ES-I3 (cell line): ENCODE measurements around the gene PALMD.

Experiments used
- H3K36me3 ChIP-seq: 2 replicates; pipeline ENCODE4 v1.6.1; 2013; ENCODE audit warnings: mild to moderate bottlenecking, low read length, control low read depth, moderate library complexity; ENCODE audit not compliant: insufficient read depth
- H3K4me1 ChIP-seq: 2 replicates; pipeline ENCODE4 v1.6.1; 2013; ENCODE audit warnings: mild to moderate bottlenecking, control low read depth, low read length; ENCODE audit not compliant: insufficient read depth
- H3K9ac ChIP-seq: 2 replicates; pipeline ENCODE4 v1.6.1; 2013; ENCODE audit warnings: low read depth, mild to moderate bottlenecking, low read length, moderate library complexity
- H3K9me3 ChIP-seq: 2 replicates; pipeline ENCODE4 v1.6.1; 2013; ENCODE audit warnings: mild to moderate bottlenecking, low read length, moderate library complexity; ENCODE audit not compliant: control insufficient read depth, insufficient read depth

Gene PALMD, protein sequence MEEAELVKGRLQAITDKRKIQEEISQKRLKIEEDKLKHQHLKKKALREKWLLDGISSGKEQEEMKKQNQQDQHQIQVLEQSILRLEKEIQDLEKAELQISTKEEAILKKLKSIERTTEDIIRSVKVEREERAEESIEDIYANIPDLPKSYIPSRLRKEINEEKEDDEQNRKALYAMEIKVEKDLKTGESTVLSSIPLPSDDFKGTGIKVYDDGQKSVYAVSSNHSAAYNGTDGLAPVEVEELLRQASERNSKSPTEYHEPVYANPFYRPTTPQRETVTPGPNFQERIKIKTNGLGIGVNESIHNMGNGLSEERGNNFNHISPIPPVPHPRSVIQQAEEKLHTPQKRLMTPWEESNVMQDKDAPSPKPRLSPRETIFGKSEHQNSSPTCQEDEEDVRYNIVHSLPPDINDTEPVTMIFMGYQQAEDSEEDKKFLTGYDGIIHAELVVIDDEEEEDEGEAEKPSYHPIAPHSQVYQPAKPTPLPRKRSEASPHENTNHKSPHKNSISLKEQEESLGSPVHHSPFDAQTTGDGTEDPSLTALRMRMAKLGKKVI

DNA sequence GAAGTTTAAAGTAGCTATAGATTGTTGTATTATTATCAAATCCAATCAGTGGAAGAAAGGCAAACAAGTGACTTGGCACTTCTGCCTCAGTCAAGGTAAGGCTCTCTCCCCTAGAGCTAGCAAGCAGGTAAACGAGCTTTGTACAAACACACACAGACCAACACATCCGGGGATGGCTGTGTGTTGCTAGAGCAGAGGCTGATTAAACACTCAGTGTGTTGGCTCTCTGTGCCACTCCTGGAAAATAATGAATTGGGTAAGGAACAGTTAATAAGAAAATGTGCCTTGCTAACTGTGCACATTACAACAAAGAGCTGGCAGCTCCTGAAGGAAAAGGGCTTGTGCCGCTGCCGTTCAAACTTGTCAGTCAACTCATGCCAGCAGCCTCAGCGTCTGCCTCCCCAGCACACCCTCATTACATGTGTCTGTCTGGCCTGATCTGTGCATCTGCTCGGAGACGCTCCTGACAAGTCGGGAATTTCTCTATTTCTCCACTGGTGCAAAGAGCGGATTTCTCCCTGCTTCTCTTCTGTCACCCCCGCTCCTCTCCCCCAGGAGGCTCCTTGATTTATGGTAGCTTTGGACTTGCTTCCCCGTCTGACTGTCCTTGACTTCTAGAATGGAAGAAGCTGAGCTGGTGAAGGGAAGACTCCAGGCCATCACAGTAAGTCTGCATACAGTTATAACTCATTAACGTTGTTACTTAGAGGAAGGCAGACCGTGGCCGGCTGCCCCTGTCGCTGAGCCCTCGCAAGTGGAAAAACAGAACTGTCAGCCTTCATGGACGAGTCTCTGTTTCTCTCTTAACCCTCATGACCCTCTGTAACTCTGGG, at the start of gene PALMD:
Gene PALMD (plus strand): TSS at position 415 of the 833 bp plus-strand sequence. CDS start 205 bp downstream, at position 620.
- Histone ChIP-seq H3K9me3 (no peaks in the 10 kb centered on the region), H3K4me1 (peaks cover 11% of the 10 kb centered on the region), H3K9ac (no peak within 1 kb of the TSS), H3K36me3 (no peaks in the 10 kb centered on the region)

DNA sequence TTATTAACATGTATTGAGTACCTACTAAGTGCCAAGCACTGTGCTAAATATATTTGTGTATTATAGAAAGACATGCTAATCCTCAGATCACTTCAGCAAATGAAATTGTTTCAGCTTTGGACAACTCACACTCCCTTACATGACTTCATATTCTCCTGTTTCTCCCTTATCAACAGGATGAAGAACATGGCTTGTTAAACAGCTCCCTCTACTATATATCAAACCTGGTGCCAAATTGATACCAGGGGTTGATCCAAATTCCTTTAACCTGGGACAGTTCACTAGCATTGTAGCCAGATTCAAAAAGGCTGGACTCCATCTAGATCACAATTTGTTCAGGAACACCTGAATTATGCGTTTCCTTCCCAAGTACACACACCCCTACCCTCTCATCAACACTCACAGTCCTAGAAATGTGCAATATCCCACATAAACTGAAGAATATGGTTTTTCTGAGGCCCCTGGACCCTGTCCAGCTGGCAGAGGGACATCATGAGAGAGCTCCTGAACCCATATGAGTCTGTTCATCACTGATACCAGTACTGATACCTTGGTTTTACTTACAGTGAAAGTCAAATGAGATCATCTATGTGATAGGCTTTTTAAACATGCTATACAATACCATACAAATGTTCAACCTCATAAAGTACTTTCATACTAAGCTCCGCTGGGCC, 47.0 kb upstream of the PALMD start:
- H3K4me1 ChIP-seq, result no peaks in the 10 kb centered on the region
- H3K36me3 ChIP-seq, result no peaks in the 10 kb centered on the region
- no peaks in the 10 kb centered on the region for H3K9me3 ChIP-seq
- H3K9ac ChIP-seq, result no peak overlapping the region

GRCh38 chr1:99599678-99600175, 46.2 kb upstream of the PALMD start:
- Histone ChIP-seq H3K4me1 (no peaks in the 10 kb centered on the region), H3K9me3 (no peaks in the 10 kb centered on the region), H3K36me3 (no peaks in the 10 kb centered on the region), H3K9ac (no peak overlapping the region)

DNA sequence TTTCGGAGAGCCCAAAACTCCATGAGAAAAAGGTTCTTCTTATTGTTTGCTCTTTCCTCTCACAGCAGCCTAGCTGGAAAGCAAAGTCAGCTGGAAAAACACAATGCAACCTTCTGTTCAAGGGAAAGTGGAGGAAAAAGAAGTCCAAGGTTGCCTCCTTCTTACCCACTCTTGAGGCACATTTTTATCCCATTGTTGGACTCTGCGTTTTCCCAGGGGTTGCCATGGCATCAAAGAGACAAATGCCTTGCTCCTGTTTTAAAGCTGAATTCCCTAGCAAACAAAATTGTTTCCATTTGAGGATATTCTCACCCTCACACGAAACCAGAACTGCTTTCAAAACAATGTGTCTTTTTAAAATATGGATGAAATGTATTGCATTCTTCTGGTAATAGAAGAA, 45.1 kb upstream of the PALMD start:
- H3K9ac ChIP-seq, result no peak overlapping the region
- H3K9me3 ChIP-seq, result no peaks in the 10 kb centered on the region
- H3K36me3 ChIP-seq, result no peaks in the 10 kb centered on the region
- H3K4me1 ChIP-seq, result no peaks in the 10 kb centered on the region

DNA sequence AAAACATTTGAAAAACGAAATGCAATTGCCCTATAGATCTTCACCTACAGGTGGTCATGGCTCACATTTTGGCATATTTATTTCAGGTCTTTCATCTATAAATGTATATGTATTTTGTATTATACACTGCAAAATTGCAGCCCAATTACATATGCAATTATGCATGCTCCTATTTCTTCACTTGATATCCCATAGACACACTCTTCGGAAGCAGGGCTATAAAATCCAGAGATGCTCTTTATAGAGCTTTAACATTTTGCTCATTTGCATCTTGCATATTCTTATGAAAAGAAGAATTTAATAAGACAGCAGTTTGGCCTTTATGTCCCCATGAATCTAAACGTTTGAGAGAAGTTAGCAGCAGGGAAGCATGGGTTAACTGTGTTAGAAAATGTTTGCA, 44.7 kb upstream of the PALMD start:
- H3K9ac ChIP-seq, result no peak overlapping the region
- H3K36me3 ChIP-seq, result no peaks in the 10 kb centered on the region
- no peaks in the 10 kb centered on the region for H3K4me1 ChIP-seq
- no peaks in the 10 kb centered on the region for H3K9me3 ChIP-seq

GRCh38 chr1:99601709-99602403, 44.1 kb upstream of the PALMD start:
- H3K9me3 ChIP-seq, result no peaks in the 10 kb centered on the region
- no peak overlapping the region for H3K9ac ChIP-seq
- no peaks in the 10 kb centered on the region for H3K4me1 ChIP-seq
- no peaks in the 10 kb centered on the region for H3K36me3 ChIP-seq

GRCh38 chr1:99602404-99602969, 43.4 kb upstream of the PALMD start:
- no peaks in the 10 kb centered on the region for H3K9me3 ChIP-seq
- no peak overlapping the region for H3K9ac ChIP-seq
- H3K4me1 ChIP-seq, result no peaks in the 10 kb centered on the region
- no peaks in the 10 kb centered on the region for H3K36me3 ChIP-seq

DNA sequence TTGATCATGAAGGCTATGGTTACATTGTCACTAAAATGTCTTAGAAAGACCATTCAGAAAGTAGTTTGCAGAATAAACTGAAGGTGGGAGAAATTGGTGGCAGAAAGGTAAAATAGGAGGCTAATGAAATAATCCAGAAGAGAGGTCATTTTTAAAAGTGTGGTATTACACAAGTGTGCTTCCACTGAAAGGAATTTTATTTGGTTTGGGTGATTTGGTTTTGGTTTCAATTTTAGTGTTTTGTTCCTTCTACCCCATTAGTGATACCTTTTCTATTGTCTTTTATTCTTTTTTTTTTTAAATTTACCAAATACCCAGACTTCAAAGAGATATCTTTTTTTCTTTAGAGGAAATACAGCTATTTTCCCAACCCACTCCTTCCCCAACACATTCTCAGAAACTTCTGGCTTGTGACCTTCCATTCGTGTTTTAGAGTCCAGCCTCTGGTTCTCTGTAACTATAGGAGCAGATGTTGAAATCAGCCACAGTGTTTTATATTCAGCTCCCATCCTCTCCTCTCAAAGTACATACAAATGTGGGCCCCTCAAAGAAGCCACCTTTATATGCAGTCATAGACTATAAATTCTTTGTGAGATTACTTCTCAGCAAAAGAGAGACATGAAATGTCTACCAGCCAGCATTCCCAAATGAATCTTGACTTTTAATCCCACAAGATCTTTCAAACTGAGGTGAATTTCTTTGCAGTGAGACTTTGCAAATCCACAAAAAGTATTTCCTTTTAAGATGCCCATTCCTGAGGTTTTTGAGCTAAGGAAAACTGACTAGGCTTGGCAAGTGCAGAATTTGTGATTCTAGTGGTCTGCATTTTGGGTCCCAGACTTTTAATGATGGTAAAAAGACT, 42.0 kb upstream of the PALMD start:
- no peaks in the 10 kb centered on the region for H3K4me1 ChIP-seq
- no peaks in the 10 kb centered on the region for H3K36me3 ChIP-seq
- no peaks in the 10 kb centered on the region for H3K9me3 ChIP-seq
- no peak overlapping the region for H3K9ac ChIP-seq

DNA sequence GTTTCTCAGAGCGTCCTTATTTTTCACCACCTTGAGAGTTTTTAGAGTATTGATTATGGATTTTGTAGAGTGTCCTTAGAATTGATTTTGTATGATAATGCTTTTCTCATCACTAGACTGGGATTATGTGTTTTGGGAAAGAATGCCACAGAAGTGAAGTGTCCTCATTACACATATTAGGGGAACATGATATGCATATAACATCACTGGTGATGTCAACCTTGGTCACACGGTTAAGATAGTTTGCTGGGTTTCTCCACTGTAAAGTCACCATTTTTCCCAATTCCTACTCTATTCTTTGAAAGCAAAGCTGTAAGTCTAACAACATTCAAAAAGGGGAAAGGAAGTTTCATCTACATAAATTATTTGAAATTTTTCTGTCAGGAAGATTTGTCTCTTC, 39.6 kb upstream of the PALMD start:
- no peaks in the 10 kb centered on the region for H3K4me1 ChIP-seq
- H3K9ac ChIP-seq, result no peak overlapping the region
- H3K36me3 ChIP-seq, result no peaks in the 10 kb centered on the region
- H3K9me3 ChIP-seq, result no peaks in the 10 kb centered on the region

GRCh38 chr1:99607590-99607989, 38.3 kb upstream of the PALMD start:
- H3K9ac ChIP-seq, result no peak overlapping the region
- H3K9me3 ChIP-seq, result no peaks in the 10 kb centered on the region
- no peaks in the 10 kb centered on the region for H3K4me1 ChIP-seq
- no peaks in the 10 kb centered on the region for H3K36me3 ChIP-seq

- H3K9me3 ChIP-seq, result no peaks in the 10 kb centered on the region
- no peaks in the 10 kb centered on the region for H3K36me3 ChIP-seq
Measured at GRCh38 chr1:99608058-99608457, 37.9 kb upstream of the PALMD start.

DNA sequence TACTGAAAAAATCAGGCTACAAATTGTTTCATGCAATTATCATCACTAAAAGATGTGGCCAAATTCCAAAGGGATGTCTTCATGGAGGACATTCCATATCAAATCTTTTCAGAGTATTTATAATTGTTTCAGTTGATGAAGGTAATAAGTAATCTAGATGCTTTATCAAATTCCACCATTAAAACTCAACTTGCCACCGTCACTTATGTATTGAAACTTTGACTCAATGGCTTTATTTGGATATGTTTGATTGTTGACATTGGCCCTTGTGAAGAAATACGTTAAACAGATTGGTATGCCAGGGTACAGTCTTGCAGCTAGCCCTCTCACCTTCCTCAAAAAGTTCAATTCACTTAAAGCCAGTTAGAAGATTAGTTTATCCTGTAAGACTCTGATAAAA, 32.2 kb upstream of the PALMD start:
- Histone ChIP-seq H3K9ac (no peak overlapping the region), H3K36me3 (no peaks in the 10 kb centered on the region), H3K4me1 (no peaks in the 10 kb centered on the region), H3K9me3 (no peaks in the 10 kb centered on the region)

More at GRCh38 chr1:99608058-99608457, 37.9 kb upstream of the PALMD start:
- no peaks in the 10 kb centered on the region for H3K4me1 ChIP-seq
- no peak overlapping the region for H3K9ac ChIP-seq

DNA sequence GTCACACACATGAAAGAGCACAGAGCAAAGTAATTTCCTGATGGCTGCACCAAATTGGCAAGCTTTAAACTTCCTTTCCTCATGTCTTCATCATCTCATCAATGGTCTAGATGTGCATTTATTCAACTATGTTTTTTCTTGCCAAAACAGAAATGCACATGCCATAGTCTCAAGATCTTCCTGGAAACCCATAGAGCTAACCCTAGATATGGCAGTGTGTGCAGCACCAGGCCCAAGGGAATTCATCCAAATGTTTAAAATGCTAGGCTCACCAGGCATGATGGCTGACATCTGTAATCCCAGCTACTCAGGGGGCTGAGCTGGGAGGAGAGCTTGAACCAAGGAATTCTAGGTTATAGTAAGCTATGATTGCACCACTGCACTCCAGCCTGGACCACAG, 31.2 kb upstream of the PALMD start:
- Histone ChIP-seq H3K9me3 (no peaks in the 10 kb centered on the region), H3K36me3 (no peaks in the 10 kb centered on the region), H3K9ac (no peak overlapping the region)

More for the DNA sequence above, 31.2 kb upstream of the PALMD start:
- no peaks in the 10 kb centered on the region for H3K4me1 ChIP-seq
